Heart right ventricle (tissue), 16 donors: ENCODE measurements around the gene LMO7. TPM values are rescaled to one million over a fixed set of nuclear protein-coding genes. Genes with fewer than 3 reads are reported as not detected.

Experiments
- ATAC-seq, 8 donors: fragments of 200-7000 bp; cut with Tn5 transposase; one replicate each; pipeline ENCODE4 v1.9.1; 2020; ENCODE audit warnings: mild to moderate bottlenecking in 8 of 8, moderate library complexity in 8 of 8, moderate number of reproducible peaks in 1 of 8
- DNase-seq, 2 donors: peaks; one replicate each; pipeline ENCODE4 v3.0.0-alpha.2; 2020
- H3K27ac ChIP-seq, 10 donors: fragments of 200-600 bp; sonication (generic) in 2 of 10; one replicate each; pipeline versions ENCODE4 v1.5.0 to v1.8.0; 2020 to 2022; ENCODE audit warnings: mild to moderate bottlenecking in 3 of 10
- H3K27me3 ChIP-seq, 7 donors: fragments of 200-600 bp; one replicate each; pipeline ENCODE4 v1.8.0; 2021 to 2022; ENCODE audit warnings: mild to moderate bottlenecking in 2 of 7
- H3K36me3 ChIP-seq, 9 donors: fragments of 200-600 bp; sonication (generic) in 1 of 9; one replicate each; pipeline versions ENCODE4 v1.5.0 to v1.8.0; 2020 to 2022; ENCODE audit warnings: mild to moderate bottlenecking in 2 of 9
- H3K4me1 ChIP-seq, 9 donors: fragments of 200-600 bp; sonication (generic) in 1 of 9; one replicate each; pipeline versions ENCODE4 v1.5.0 to v1.8.0; 2020 to 2022; ENCODE audit warnings: mild to moderate bottlenecking in 4 of 9
- H3K4me3 ChIP-seq, 10 donors: fragments of 200-600 bp; sonication (generic) in 2 of 10; one replicate each; pipeline versions ENCODE4 v1.5.0 to v1.8.0; 2020 to 2022; ENCODE audit warnings: mild to moderate bottlenecking in 7 of 10, moderate library complexity in 2 of 10
- H3K9me3 ChIP-seq, 11 donors: fragments of 200-600 bp in 10 of 11; sonication (generic) in 2 of 11; one replicate each; pipeline versions ENCODE4 v1.5.0 to v1.8.0; 2013 to 2022; ENCODE audit warnings: mild to moderate bottlenecking in 2 of 11, control low read depth in 1 of 11, moderate library complexity in 1 of 11
- WGBS, 2 donors: extraction: QIAGEN DNeasy Blood & Tissue Kit; methylation state at CpG; one replicate each; pipeline ENCODE4 v1.1.7; 2013; ENCODE audit warnings: inconsistent platforms in 1 of 2; 5-methylcytosine and 5-hydroxymethylcytosine counted together
- intact Hi-C, 10 donors: fragments of 100-400 bp; cut with DNase I; formaldehyde crosslinking; loops; one replicate each; pipeline versions ENCODE4 v1.11.1 to v1.14.2; 2022
- polyA plus RNA-seq, 2 donors: library from polyadenylated mRNA; stranded (reverse); fragments of 200-250 nt; gene quantifications; one replicate each; pipeline ENCODE4 v1.2.3, GENCODE V29; 2013
- total RNA-seq, 10 donors: library from RNA; stranded (reverse); fragmentation: NEBNext Ultra II Directional in 3 of 10; extraction: Animal tissue kit (Norgen Biotek cat#: 25700) in 3 of 10; gene quantifications; one replicate each; pipeline versions ENCODE4 v1.2.1 to v1.2.4, GENCODE V29; 2021 to 2023
- TF ChIP-seq, protein P1 (sequence below), 9 donors: fragments of 200-600 bp; sonication (generic) in 2 of 9; IDR thresholded peaks; one replicate each; pipeline versions ENCODE4 v1.5.0 to v1.8.0; 2021 to 2022; ENCODE audit warnings: antibody characterized with exemption in 9 of 9, mild to moderate bottlenecking in 5 of 9, moderate library complexity in 1 of 9
- donor health status: Arrhythmogenic right ventricular cardiomyopathy.
- donor health status: ischemic (EF 13 %, LVEDD 7.1; RV severe dilation, severe dysfunction).
- donor health status: healthy with polysubstance abuse.
- donor health status: DM: no; HTN: yes; CAD: no.
- donor health status: DM: no; HTN: no; CAD: no.
- donor health status: ischemic (EF 25% LVEDD 6.9; RV normal size, moderate dysfunction).
- donor health status: ischemic (EF 25% LVEDD 5.7; RV mildly dilated, moderate dysfunction).
- donor health status: healthy.
- donor health status: DM: yes; HTN: yes; CAD: no.
- donor health status: Ischemic cardiomyopathy.
- donor health status: ischemic (EF 35%, LVEDD 5.7; RV mildly dilated, moderate dysfunction).
- donor health status: nonischemic (EF 11% LVEDD 7.7; RV severe dilation, severe dysfunction).
- donor health status: DM: yes; HTN: yes; CAD: no.
- donor health status: PGD.
- donor health status: ischemic (EF 29% LVEDD 5.4; RV normal size, mild dysfunction).
- donor health status: nonischemic (EF 23%, LVEDD 6.1; RV moderate dilation, normal function).

Gene LMO7
- total and polyA plus RNA-seq, 12 donors = 147 to 600 (median 504) TPM

DNA sequence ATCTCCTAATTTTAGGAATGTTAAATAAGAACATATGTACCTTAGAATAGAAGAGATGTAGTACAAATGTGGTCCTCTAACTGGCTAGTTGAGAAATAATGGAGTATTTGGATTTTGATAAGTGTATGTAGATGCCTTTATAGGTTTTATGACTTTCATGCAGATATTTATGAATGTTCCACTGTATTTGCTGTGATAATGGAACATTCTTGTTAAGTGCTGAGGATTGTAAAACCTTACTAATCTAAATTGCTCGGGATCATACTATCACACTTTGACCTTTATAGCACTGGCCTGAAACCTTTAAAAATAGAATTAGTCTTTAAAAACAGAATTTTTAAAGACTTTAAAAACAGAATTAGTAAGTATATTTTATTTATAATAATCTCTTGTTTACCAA is 135.1 kb downstream of the LMO7 start:
- Histone ChIP-seq H3K36me3 (no peaks in the 10 kb centered on the region), H3K9me3 (no peaks in the 10 kb centered on the region), H3K4me3 (no peak overlapping the region), H3K4me1 (peaks cover 0 to 55% (median 10%) of the 10 kb centered on the region in 9 donors), H3K27me3 (no peaks in the 10 kb centered on the region), H3K27ac (peak overlapping the region in 7 of 10 donors; percentile 17 to 51 (median 39))
- no peak for DNase-seq
- ATAC-seq = no peak
- 33 to 49% methylated on average over 1 of the region's 1 CpG for WGBS, 2 donors
- intact Hi-C loops = no loop called here
- TF ChIP-seq, protein P1, sequence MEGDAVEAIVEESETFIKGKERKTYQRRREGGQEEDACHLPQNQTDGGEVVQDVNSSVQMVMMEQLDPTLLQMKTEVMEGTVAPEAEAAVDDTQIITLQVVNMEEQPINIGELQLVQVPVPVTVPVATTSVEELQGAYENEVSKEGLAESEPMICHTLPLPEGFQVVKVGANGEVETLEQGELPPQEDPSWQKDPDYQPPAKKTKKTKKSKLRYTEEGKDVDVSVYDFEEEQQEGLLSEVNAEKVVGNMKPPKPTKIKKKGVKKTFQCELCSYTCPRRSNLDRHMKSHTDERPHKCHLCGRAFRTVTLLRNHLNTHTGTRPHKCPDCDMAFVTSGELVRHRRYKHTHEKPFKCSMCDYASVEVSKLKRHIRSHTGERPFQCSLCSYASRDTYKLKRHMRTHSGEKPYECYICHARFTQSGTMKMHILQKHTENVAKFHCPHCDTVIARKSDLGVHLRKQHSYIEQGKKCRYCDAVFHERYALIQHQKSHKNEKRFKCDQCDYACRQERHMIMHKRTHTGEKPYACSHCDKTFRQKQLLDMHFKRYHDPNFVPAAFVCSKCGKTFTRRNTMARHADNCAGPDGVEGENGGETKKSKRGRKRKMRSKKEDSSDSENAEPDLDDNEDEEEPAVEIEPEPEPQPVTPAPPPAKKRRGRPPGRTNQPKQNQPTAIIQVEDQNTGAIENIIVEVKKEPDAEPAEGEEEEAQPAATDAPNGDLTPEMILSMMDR (IDR thresholded peaks at IDR 0.05) = no peak

DNA sequence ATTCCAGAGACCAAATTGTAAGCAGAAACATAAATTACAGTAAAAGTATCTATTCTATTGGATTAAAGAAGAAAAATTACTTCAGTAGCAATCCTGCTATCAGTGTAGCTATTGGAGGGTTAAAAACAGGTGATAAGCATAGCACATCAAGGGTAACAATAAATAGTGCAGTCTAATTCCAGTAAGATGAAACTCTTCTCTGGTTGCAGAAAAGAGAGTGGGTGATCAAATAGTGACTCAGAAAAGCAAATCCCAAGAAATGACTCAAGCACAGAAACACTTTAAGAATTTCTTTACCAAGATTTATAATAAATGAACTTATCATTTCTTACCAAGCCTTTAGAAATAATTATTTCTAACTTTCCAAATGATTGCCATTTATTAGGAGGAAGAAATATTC is 135.7 kb downstream of the LMO7 start:
- intact Hi-C loops = no loop called here
- TF ChIP-seq, protein P1 (IDR thresholded peaks at IDR 0.05) = no peak

DNA sequence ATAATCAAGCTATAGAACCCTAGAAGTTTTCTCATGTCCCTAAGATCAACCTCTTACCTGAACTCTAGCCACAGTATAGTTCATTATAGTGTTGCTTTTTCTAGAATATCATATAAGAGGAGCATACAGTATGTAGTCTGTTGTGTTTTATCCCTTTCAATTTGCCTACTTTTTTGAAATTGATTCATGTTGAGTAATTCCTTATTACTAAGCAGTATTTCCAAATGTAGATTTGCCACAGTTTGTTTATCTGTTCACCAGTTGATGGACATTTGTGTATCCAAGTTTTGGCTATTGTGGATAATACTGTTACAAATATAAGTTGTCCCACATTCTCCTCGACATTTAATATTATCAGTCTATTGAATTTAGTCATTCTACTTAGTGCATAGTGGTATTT is 138.0 kb downstream of the LMO7 start:
- Histone ChIP-seq H3K9me3 (peaks cover 0 to 9% (median 0%) of the 10 kb centered on the region in 11 donors), H3K36me3 (no peaks in the 10 kb centered on the region), H3K4me1 (peaks cover 0 to 52% (median 10%) of the 10 kb centered on the region in 9 donors), H3K4me3 (no peak overlapping the region), H3K27me3 (no peaks in the 10 kb centered on the region), H3K27ac (no peak overlapping the region)
- TF ChIP-seq, protein P1 (IDR thresholded peaks at IDR 0.05) = no peak
- ATAC-seq = no peak
- WGBS, 2 donors = 80 to 92% methylated on average over 1 of the region's 1 CpG
- DNase-seq = no peak
- intact Hi-C loops = no loop called here

More for the DNA sequence above, 135.7 kb downstream of the LMO7 start:
- H3K36me3 ChIP-seq = no peaks in the 10 kb centered on the region
- peaks cover 0 to 61% (median 10%) of the 10 kb centered on the region in 9 donors for H3K4me1 ChIP-seq
- ATAC-seq (peak in 2 of 8 donors; percentile 50 to 52), DNase-seq (no peak)
- H3K27ac ChIP-seq = peak overlapping the region in 7 of 10 donors; percentile 17 to 51 (median 42)
- H3K27me3 ChIP-seq = no peaks in the 10 kb centered on the region
- no peak overlapping the region for H3K4me3 ChIP-seq
- H3K9me3 ChIP-seq = no peaks in the 10 kb centered on the region

DNA sequence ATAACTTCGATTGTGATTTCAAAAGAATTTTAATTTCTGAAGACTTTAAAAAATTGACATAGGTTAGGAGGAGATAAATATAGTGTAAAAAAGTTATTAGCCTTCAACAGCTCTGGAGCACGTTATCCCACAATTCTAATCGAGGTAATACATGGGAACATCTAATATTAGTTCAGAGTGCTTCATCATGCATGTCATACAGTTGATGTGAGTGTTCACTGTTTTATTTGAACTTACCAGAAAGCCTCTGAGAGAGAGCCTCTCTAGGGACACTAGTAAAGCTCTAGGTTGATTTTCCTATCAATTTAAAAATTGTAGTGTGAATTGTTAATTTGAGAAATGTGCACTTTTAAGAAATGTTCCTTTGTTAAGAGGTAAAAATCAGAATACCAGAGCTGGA is 140.4 kb downstream of the LMO7 start:
- no peak for DNase-seq
- no peaks in the 10 kb centered on the region for H3K27me3 ChIP-seq
- ATAC-seq = peak in 4 of 8 donors; percentile 59 to 78 (median 71)
- no peak overlapping the region for H3K4me3 ChIP-seq
- TF ChIP-seq, protein P1 (IDR thresholded peaks at IDR 0.05) = no peak
- H3K27ac ChIP-seq = peak overlapping the region in 4 of 10 donors; percentile 28 to 51 (median 40)
- WGBS, 2 donors = 60 to 67% methylated on average over 3 of the region's 3 CpGs
- H3K36me3 ChIP-seq = peaks cover 0 to 5% (median 0%) of the 10 kb centered on the region in 9 donors
- peaks cover 0 to 28% (median 7%) of the 10 kb centered on the region in 11 donors for H3K9me3 ChIP-seq
- peaks cover 0 to 30% (median 4%) of the 10 kb centered on the region in 9 donors for H3K4me1 ChIP-seq
- intact Hi-C loops = no loop called here
